Measurements from ENCODE around the gene LIFR.

DNA sequence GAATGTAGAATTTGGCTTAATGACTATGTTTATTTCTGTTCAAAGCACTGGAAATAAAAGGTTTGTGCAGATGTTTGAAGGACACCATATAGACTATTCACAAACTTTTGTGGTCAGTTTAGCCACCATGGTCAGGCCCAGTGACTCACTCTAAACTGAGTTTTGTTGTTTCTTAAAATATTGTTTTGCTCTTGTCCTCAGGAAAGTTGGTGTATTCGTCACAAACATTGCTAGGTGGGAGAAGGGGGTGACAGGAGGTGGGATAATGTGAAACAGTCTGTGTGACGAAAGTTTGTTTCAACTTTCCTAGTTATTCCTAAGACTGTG is 35.0 kb upstream of the LIFR start:
- TF ChIP-seq, protein P1, sequence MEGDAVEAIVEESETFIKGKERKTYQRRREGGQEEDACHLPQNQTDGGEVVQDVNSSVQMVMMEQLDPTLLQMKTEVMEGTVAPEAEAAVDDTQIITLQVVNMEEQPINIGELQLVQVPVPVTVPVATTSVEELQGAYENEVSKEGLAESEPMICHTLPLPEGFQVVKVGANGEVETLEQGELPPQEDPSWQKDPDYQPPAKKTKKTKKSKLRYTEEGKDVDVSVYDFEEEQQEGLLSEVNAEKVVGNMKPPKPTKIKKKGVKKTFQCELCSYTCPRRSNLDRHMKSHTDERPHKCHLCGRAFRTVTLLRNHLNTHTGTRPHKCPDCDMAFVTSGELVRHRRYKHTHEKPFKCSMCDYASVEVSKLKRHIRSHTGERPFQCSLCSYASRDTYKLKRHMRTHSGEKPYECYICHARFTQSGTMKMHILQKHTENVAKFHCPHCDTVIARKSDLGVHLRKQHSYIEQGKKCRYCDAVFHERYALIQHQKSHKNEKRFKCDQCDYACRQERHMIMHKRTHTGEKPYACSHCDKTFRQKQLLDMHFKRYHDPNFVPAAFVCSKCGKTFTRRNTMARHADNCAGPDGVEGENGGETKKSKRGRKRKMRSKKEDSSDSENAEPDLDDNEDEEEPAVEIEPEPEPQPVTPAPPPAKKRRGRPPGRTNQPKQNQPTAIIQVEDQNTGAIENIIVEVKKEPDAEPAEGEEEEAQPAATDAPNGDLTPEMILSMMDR (IDR thresholded peaks at IDR 0.05): no peak
- no peak for TF ChIP-seq POLR2A (IDR thresholded peaks at IDR 0.05)

Data from prostate gland (tissue), 2 donors.